ENCODE data around the gene EBP.
A peak's percentile ranks its signal among the peaks of the same experiment; 100 is the strongest.
"Not testable (repeated sequence)": the region's sequence is repeated elsewhere in the genome, so short reads cannot be mapped to it uniquely, and the experiment has no call there.

Gene EBP

DNA sequence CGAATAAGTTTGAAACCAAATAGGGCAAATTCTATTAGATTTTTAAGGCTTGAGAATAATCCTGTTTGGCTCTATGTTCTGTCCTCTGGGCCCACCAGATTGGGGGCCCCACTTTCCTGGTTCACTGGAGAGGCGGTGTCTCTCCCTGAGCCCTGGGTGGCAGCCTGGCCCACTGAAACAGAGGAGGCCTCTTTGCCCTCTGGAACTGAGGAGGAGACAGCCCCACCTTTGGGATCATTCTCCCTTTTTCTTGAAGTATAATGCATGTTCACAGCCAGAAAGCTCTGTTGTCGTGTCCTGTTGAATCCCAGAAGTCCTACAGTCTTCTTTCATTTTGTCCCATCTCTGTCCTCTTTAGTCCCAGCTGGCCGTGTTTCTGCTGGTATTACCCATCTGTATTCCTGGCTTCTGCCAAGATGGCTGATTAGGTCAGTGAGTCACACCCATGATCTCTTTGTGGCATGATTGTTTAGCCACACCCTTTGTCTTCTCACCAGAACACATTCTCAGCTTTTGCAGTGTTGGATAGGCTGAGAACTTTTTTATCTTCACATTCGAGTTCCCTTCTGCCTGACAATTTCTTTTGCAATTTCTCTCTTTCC is 9.9 kb downstream of the EBP start:
- no peak for DNase-seq

- DNase-seq, result no peak
Measured at GRCh38 chrX:48532161-48532560, 10.6 kb downstream of the EBP start.

DNA sequence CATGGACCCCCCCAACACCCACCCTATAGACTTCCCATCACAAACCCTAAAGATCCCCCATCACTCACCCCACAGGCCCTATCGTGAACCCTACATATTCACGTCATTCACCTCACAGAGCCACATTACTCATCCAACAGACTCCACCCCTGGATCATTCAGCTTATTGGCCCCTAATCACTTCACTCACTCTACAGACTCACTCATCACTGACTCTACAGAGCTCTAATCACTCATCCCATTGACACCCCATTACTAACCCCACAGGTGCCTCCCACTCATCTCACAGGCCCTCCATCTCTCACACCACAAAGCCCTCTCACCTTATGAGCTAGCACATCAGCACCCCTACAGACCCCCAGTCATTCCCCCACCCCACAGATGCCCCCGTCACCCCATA is 11.6 kb downstream of the EBP start:
- DNase-seq, result no peak

GRCh38 chrX:48538641-48539344 is 17.2 kb downstream of the EBP start:
- no peak for DNase-seq

GRCh38 chrX:48539345-48540027 is 17.9 kb downstream of the EBP start, which contains the start of gene TBC1D25:
TSS of gene TBC1D25 (plus strand) at chrX:48539714. CDS start at chrX:48539798, 84 bp downstream.
- DNase-seq, result peak; percentile 97

DNA sequence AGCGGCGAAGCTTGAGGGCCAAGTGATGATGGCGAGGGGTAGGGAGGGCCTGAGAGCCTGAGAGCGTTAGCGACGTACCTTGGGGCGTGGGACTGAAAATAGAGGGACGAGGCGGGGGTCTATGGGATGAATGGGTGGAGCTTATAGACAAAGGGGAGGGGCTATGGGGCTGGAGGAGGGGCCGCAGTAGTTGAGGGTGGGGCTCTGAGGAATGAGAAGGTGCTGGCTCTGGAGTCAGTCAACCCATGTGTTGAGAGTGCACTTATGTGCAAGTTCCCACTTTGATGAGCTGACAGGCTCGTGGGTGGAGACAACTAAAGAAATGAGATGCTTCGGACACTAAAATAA is 18.4 kb downstream of the EBP start:
- DNase-seq, result peak; percentile 62

- no peak for DNase-seq
Measured at GRCh38 chrX:48540480-48540879, 18.9 kb downstream of the EBP start.

GRCh38 chrX:48541140-48541814 is 19.7 kb downstream of the EBP start:
- no peak for DNase-seq

GRCh38 chrX:48548871-48549270 is 27.3 kb downstream of the EBP start:
- DNase-seq, result no peak

GRCh38 chrX:48555731-48556325 is 34.2 kb downstream of the EBP start:
- not testable (repeated sequence) for DNase-seq

DNA sequence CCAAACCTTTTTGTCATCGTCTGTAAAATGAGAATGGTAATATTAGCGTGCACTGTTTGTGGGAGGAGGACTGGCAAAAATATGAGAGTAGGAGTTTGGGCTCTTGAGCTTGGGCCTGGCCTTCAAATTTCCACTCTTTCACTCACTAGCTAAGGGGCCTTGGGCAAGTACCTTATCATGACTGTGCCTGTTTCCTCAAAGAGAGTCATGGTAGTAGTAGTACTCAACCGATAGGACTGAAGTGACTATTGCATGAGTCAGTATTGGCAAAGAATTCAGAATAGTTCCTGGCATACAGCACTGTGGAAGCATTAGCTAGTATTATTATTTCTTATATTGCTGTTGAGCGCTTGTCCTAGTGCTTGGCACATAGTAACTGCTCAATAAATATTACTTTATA is 36.7 kb downstream of the EBP start:
- no peak for DNase-seq

DNA sequence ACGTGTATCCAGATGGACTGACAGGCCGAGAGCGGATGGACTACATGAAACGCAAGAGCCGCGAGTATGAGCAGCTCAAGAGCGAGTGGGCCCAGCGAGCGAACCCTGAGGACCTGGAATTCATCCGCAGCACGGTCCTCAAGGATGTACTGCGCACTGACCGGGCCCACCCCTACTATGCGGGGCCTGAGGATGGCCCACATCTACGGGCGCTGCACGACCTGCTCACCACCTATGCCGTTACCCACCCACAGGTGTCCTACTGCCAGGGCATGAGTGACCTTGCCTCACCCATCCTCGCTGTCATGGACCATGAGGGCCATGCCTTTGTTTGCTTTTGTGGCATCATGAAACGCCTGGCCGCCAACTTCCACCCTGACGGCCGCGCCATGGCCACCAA is 38.0 kb downstream of the EBP start:
- DNase-seq, result no peak

DNA sequence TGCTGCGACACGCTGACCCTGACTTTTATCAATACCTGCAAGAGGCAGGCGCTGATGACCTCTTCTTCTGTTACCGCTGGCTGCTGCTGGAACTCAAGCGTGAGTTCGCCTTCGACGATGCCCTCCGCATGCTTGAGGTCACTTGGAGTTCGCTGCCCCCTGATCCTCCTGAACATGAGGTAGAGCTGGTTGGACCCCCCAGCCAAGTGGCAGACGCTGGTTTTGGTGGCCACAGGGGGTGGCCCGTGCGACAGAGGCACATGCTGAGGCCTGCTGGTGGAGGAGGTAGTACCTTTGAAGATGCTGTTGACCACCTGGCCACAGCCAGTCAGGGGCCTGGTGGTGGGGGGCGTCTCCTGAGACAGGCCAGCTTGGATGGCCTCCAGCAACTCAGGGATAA is 38.4 kb downstream of the EBP start:
- no peak for DNase-seq

GRCh38 chrX:48560681-48561080 is 39.1 kb downstream of the EBP start:
- no peak for DNase-seq

DNA sequence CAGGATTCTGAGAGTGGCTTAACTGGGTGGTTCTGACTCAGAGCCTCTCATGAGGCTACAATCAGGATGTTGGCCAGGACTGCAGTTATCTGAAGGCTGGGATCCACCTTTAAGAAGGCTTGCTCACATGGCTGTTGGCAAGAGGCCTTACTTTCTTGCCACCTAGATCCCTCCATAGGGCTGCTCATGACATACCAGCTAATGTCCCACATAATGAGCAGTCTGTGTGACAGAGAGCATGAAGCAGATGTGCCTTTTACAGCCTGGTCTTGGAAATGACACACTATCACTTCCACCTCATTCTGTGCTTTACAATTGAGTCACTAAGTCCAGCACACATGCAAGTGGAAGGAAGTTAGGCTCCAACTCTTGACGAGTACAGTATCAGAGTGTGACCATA is 48.4 kb downstream of the EBP start:
- no peak for DNase-seq

- peak; percentile 14 for DNase-seq
Measured at GRCh38 chrX:48573690-48574269, 52.2 kb downstream of the EBP start.

DNA sequence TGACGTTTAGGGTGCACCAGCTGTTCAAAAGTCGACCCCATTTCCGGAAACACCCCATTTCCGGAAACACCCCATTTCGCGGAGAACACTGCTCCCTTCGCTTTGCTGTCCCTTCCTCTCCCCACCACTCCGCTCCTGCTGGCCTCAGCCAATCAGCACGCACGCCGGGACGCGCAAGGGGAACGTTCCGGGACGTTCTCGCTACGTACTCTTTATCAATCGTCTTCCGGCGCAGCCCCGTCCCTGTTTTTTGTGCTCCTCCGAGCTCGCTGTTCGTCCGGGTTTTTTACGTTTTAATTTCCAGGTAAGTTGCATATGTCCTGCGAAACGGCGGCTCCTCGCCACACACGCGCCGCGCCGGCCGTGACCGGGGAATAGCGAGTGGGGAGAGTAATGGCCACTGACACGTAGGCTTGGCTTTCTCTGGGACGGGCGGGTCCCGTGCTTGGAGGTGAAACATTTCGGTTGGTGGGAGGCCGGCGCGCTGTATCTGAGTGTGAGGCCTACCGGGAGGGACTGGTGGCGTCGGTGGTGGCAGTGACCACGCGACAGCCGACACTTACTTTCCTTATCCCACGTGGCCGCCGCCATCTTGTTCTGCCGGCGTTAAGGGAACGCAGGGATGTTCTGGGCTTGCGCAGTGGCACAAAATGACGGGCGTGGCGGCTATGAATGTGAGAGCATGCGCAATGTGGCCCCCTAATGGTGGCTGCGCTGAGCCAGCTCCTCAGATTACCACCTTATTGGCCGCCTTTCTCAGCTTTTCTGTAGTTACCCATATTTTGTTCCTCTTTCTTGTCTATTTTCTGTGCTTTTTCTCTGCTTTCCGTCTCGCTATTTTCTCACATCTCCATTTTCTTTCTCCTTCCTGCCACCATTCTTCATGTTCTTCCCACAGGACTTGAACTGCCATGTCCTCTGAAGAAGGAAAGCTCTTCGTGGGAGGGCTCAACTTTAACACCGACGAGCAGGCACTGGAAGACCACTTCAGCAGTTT is 53.0 kb downstream of the EBP start, which contains the start of gene RBM3:
TSS of gene RBM3 (plus strand) at position 215 of the 997 bp plus-strand sequence. CDS start at position 912, 697 bp downstream.
- DNase-seq, result peak; percentile 91

GRCh38 chrX:48575642-48576041 is 54.0 kb downstream of the EBP start:
- DNase-seq, result no peak

DNA sequence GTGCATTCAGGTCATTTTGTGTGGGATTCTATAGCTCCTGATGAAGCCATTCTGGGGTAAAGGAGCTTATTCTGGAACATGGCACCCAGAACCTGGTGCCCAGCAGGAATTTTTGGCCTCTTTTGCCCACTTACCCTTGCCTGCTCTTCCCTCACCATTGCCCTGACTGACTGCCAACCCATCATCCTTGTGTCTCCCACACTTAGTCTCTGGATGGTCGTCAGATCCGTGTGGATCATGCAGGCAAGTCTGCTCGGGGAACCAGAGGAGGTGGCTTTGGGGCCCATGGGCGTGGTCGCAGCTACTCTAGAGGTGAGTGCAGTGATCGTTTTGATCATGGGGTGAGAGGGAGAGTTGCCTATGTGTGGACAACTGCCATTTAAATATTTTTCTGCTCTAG is 54.5 kb downstream of the EBP start:
- DNase-seq, result no peak
